Loucy (cell line): ENCODE data around the gene CLDN14.

ENCODE experiments used
- H2AFZ ChIP-seq: fragments of 200-600 bp; sonication (generic); 2 replicates; pipeline ENCODE4 v1.6.0; 2016; ENCODE audit warnings: antibody characterized with exemption, mild to moderate bottlenecking, low read length, moderate library complexity
- H3F3A ChIP-seq: fragments of 200-600 bp; 2 replicates; pipeline ENCODE4 v1.6.0; 2016; ENCODE audit warnings: antibody characterized with exemption, low read depth, mild to moderate bottlenecking
- H3K27me3 ChIP-seq: fragments of 200-600 bp; sonication (generic); 2 replicates; pipeline ENCODE4 v1.6.1; 2014; ENCODE audit warnings: low read length, mild to moderate bottlenecking; ENCODE audit not compliant: insufficient read depth, poor library complexity, severe bottlenecking
- H3K36me3 ChIP-seq: fragments of 200-600 bp; sonication (generic); 2 replicates; pipeline ENCODE4 v1.6.1; 2016; ENCODE audit warnings: low read length; ENCODE audit not compliant: insufficient read depth
- H3K4me1 ChIP-seq: fragments of 200-600 bp; sonication (generic); 2 replicates; pipeline ENCODE4 v1.5.1; 2014; ENCODE audit warnings: low read length, mild to moderate bottlenecking; ENCODE audit not compliant: insufficient read depth, poor library complexity, severe bottlenecking
- H3K4me2 ChIP-seq: fragments of 200-600 bp; sonication (generic); 2 replicates; pipeline ENCODE4 v1.6.0; 2014; ENCODE audit warnings: antibody characterized with exemption, low read length, low read depth, mild to moderate bottlenecking; ENCODE audit not compliant: poor library complexity, severe bottlenecking
- H3K4me3 ChIP-seq: fragments of 200-600 bp; sonication (generic); 2 replicates; pipeline ENCODE4 v1.5.1; 2014; ENCODE audit warnings: low read length, mild to moderate bottlenecking, mixed read lengths; ENCODE audit not compliant: poor library complexity, severe bottlenecking
- H3K79me2 ChIP-seq: fragments of 200-600 bp; sonication (generic); 2 replicates; pipeline ENCODE4 v1.6.1; 2014; ENCODE audit warnings: low read length; ENCODE audit not compliant: insufficient read depth
- H3K9ac ChIP-seq: fragments of 200-600 bp; sonication (generic); 2 replicates; pipeline ENCODE4 v1.6.0; 2014; ENCODE audit warnings: mild to moderate bottlenecking, low read depth, low read length, moderate library complexity; ENCODE audit not compliant: poor library complexity, severe bottlenecking
- H3K9me2 ChIP-seq: fragments of 200-600 bp; sonication (generic); replicated peaks from 2 replicates; pipeline ENCODE4 v1.6.1; 2016; ENCODE audit warnings: low read depth, low read length, mixed read lengths
- H3K9me3 ChIP-seq: fragments of 200-600 bp; sonication (generic); 2 replicates; pipeline ENCODE4 v1.6.1; 2014; ENCODE audit warnings: mild to moderate bottlenecking, antibody characterized with exemption, low read length, low read depth; ENCODE audit not compliant: insufficient read depth
- H4K20me1 ChIP-seq: fragments of 200-600 bp; sonication (generic); 2 replicates; pipeline ENCODE4 v1.6.0; 2014; ENCODE audit warnings: antibody characterized with exemption, low read length, mild to moderate bottlenecking; ENCODE audit not compliant: insufficient read depth, poor library complexity, severe bottlenecking
- EZH2phosphoT487 ChIP-seq: fragments of 200-600 bp; IDR thresholded peaks from 2 replicates; pipeline ENCODE4 v1.6.1; 2018; ENCODE audit warnings: antibody characterized with exemption, mild to moderate bottlenecking, moderate library complexity, borderline replicate concordance
- TF ChIP-seq, protein P1 (sequence below): fragments of 200-600 bp; sonication (generic); conservative IDR thresholded peaks from 2 replicates; pipeline ENCODE4 v1.5.1; 2014; ENCODE audit warnings: mild to moderate bottlenecking, antibody characterized with exemption, low read length

CLDN14 gene

DNA sequence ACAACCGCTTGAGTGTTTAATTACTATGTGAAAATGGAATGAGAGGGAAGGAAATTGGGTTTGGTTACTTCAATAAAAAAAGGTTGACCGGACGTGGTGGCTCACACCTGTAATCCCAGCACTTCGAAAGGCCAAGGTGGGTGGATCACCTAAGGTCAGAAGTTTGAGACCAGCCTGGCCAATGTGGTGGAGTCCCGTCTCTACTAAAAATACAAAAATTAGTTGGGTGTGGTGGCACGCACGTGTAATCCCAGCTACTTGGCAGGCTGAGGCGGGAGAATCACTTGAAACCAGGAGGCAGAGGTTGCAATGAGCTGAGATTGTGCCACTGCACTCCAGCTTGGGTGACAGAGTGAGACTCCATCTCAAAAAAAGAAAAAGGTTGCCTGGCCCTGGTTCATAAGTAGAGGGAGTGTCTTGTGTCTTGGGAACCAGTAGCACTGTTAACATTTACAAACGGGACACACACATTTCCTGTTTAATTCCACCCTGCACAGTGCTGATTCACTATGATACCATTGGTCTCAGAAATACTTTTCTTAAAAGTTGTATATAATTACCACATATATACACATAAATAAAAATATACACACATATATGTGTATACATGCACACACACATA is 27.6 kb upstream of the CLDN14 start:
- TF ChIP-seq, protein P1, sequence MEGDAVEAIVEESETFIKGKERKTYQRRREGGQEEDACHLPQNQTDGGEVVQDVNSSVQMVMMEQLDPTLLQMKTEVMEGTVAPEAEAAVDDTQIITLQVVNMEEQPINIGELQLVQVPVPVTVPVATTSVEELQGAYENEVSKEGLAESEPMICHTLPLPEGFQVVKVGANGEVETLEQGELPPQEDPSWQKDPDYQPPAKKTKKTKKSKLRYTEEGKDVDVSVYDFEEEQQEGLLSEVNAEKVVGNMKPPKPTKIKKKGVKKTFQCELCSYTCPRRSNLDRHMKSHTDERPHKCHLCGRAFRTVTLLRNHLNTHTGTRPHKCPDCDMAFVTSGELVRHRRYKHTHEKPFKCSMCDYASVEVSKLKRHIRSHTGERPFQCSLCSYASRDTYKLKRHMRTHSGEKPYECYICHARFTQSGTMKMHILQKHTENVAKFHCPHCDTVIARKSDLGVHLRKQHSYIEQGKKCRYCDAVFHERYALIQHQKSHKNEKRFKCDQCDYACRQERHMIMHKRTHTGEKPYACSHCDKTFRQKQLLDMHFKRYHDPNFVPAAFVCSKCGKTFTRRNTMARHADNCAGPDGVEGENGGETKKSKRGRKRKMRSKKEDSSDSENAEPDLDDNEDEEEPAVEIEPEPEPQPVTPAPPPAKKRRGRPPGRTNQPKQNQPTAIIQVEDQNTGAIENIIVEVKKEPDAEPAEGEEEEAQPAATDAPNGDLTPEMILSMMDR: no peak
- no peak for TF ChIP-seq EZH2phosphoT487
- Histone ChIP-seq H3K4me2 (no peak overlapping the region), H3K36me3 (no peaks in the 10 kb centered on the region), H4K20me1 (no peaks in the 10 kb centered on the region), H3K79me2 (no peaks in the 10 kb centered on the region), H3K4me3 (no peak overlapping the region), H2AFZ (no peak overlapping the region), H3K4me1 (peaks cover 46% of the 10 kb centered on the region), H3K9ac (no peak overlapping the region), H3K9me3 (no peaks in the 10 kb centered on the region), H3K27me3 (no peaks in the 10 kb centered on the region), H3K9me2 (no peaks in the 10 kb centered on the region), H3F3A (peaks cover 9% of the 10 kb centered on the region; the same call in 1 of the 2 replicates)

DNA sequence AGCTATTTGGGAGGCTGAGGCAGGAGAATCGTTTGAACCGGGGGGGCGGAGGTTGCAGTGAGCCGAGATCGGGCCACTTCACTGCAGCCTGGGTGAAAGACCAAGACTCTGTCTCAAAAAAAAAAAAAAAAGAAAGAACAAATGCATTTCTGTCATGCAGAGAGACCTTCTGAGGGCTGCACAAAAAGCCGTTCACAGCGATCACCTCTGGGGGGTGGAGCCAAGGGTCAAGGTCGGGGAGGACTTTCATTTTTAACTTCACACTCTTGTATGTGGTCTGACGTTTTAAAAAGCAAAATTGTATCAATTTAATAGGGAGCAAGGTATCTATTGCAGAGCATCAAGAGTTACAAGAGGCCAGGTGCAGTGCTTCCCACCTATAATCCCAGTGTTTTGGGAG is 26.6 kb upstream of the CLDN14 start:
- no peaks in the 10 kb centered on the region for H4K20me1 ChIP-seq
- no peak overlapping the region for H3K4me2 ChIP-seq
- no peaks in the 10 kb centered on the region for H3K9me2 ChIP-seq
- H3K9me3 ChIP-seq: no peaks in the 10 kb centered on the region
- H3K79me2 ChIP-seq: no peaks in the 10 kb centered on the region
- H3K4me3 ChIP-seq: no peak overlapping the region
- H3K36me3 ChIP-seq: no peaks in the 10 kb centered on the region
- H3K27me3 ChIP-seq: no peaks in the 10 kb centered on the region
- no peaks in the 10 kb centered on the region for H3F3A ChIP-seq
- H2AFZ ChIP-seq: no peak overlapping the region
- no peak overlapping the region for H3K9ac ChIP-seq
- no peak for TF ChIP-seq EZH2phosphoT487
- TF ChIP-seq, protein P1: no peak
- peaks cover 37% of the 10 kb centered on the region for H3K4me1 ChIP-seq

DNA sequence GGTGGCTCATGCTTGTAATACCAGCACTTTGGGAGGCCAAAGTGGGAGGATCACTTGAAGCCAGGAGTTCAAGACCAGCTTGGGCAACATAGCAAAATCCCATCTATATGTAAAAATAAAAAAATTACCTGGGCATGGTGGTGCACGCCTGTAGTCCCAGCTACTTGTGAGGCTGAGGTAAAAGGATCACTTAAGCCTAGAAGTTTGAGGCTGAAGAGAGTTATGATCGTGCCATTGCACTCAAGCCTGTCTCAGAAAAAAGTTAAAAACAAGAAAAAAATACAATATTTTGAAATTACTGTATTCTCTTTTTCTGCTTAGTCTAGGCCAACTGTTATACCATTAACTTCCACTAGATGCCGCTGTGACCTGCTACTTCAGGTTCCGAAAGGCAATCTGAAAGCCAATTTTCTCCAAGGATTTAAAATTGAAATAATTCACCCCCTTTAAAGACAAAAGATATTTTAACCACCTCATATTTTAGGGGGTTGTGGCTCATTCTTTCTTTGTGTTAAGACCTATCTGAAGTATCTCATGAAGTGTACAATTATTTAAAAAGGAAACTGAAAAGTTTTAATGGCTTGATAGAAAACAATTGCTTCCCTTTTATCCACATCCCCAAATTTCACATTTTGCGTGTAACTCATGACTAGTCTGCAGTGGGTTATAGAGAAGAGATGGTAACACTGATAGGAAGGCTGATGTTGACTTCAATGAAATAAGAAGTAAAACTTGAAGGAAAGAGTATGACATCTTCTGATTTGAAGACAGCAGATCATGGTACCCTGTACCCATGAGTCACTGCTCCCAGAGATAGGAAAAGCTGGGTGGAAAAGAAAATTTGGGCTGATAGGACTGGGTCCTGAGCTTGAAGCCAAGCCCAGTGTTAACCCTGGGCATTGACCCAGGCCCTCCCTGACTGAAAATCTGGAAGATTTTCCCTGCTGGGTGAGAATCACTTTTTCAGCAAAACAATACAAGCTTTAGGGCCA is 24.4 kb upstream of the CLDN14 start:
- Histone ChIP-seq H3K27me3 (no peaks in the 10 kb centered on the region), H3K4me2 (no peak overlapping the region), H3F3A (no peaks in the 10 kb centered on the region), H3K4me1 (peaks cover 21% of the 10 kb centered on the region), H4K20me1 (no peaks in the 10 kb centered on the region), H3K79me2 (no peaks in the 10 kb centered on the region), H3K9me2 (no peaks in the 10 kb centered on the region), H3K36me3 (no peaks in the 10 kb centered on the region), H3K9ac (no peak overlapping the region), H2AFZ (no peak overlapping the region), H3K4me3 (no peak overlapping the region), H3K9me3 (no peaks in the 10 kb centered on the region)
- TF ChIP-seq, protein P1: peak; percentile 95
- TF ChIP-seq EZH2phosphoT487: no peak
